Melanocyte of skin (primary cell): ENCODE measurements around the gene OR6C6. TPM values are rescaled to one million over a fixed set of nuclear protein-coding genes. Genes with fewer than 3 reads are reported as not detected.

Experiments
- total RNA-seq, 2 donors: library from RNA; depleted of rRNA; stranded (reverse); fragments of >200 nt; gene quantifications; 2 replicates each; pipeline ENCODE4 v1.2.3, GENCODE V29; 2012

OR6C6 gene
- total RNA-seq: not detected

GRCh38 chr12:55296469-55296868 lies at the start of gene OR6C6:
OR6C6 (minus strand) TSS chr12:55296569; CDS start chr12:55295232, 1,337 bp downstream.

GRCh38 chr12:55330446-55330845 lies 34.1 kb upstream of the OR6C6 start, which contains the start of gene OR6C3:
OR6C3 (plus strand) TSS chr12:55330746; CDS start chr12:55331701, 955 bp downstream.

GRCh38 chr12:55314043-55314442 lies 17.7 kb upstream of the OR6C6 start, which contains the start of gene OR6C1:
OR6C1 (plus strand) TSS chr12:55314343; CDS start chr12:55320600, 6,257 bp downstream.

GRCh38 chr12:55244309-55244708 lies 52.1 kb downstream of the OR6C6 start, which contains the start of gene OR6C74:
OR6C74 (plus strand) TSS chr12:55244609; CDS start chr12:55247288, 2,679 bp downstream.

Other genes with a start within 250 kb of the OR6C6 start
- gene OR9K2, start 170.2 kb downstream of the OR6C6 start, total RNA-seq: not detected
- gene OR10A7, start 75.5 kb downstream of the OR6C6 start, total RNA-seq: not detected
- gene OR6C74, start 52.0 kb downstream of the OR6C6 start, total RNA-seq: under 1 TPM in 1 of 2 donors, not detected in 1; under 0.01 TPM
- not detected for gene OR6C1, start 17.8 kb upstream of the OR6C6 start, total RNA-seq
- gene OR6C3, start 34.2 kb upstream of the OR6C6 start, total RNA-seq: not detected
- gene OR6C75, start 66.4 kb upstream of the OR6C6 start, total RNA-seq: not detected
- gene OR6C65, start 104.0 kb upstream of the OR6C6 start, total RNA-seq: not detected
- gene OR6C76, start 129.7 kb upstream of the OR6C6 start, total RNA-seq: not detected
- gene OR6C2, start 147.5 kb upstream of the OR6C6 start, total RNA-seq: not detected
- not detected for gene OR6C70, start 173.6 kb upstream of the OR6C6 start, total RNA-seq
- not detected for gene OR6C68, start 195.8 kb upstream of the OR6C6 start, total RNA-seq